OCI-LY1 (cell line): Measurements from ENCODE around the gene DEF6.

Experiments used
- EZH2 ChIP-seq: fragments of 200-600 bp; sonication (generic), shearing (Covaris generic); IDR thresholded peaks from 2 replicates; pipeline ENCODE4 v1.8.0; 2017; ENCODE audit warnings: borderline replicate concordance, mixed run types, mild to moderate bottlenecking, antibody characterized with exemption, low read length, moderate library complexity, mixed read lengths
- TF ChIP-seq, protein P1 (sequence below): fragments of 200-600 bp; sonication (generic), shearing (Covaris generic); IDR thresholded peaks from 2 replicates; pipeline ENCODE4 v1.5.1; 2017; ENCODE audit warnings: mild to moderate bottlenecking, antibody characterized with exemption, low read length, moderate library complexity, mixed read lengths

DNA sequence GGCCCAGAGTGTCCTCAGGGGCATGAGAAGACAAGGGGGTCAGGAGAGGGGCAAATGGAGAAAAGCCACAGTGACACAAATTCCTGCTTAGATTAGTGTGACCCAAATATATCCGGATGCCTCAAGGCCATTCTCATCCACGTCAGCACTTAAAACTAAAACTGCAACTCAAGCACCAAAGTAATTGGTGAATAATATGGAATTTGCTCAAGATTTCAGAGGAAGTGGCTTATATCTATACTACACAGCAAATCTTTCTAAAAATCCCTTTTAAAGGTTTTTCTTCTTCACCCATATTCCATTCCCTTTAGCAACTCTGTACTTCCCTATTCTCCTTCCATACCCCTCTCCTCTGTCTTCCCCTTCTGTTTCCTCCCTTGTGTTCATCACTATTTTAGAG lies 15.2 kb downstream of the DEF6 start:
- TF ChIP-seq, protein P1, sequence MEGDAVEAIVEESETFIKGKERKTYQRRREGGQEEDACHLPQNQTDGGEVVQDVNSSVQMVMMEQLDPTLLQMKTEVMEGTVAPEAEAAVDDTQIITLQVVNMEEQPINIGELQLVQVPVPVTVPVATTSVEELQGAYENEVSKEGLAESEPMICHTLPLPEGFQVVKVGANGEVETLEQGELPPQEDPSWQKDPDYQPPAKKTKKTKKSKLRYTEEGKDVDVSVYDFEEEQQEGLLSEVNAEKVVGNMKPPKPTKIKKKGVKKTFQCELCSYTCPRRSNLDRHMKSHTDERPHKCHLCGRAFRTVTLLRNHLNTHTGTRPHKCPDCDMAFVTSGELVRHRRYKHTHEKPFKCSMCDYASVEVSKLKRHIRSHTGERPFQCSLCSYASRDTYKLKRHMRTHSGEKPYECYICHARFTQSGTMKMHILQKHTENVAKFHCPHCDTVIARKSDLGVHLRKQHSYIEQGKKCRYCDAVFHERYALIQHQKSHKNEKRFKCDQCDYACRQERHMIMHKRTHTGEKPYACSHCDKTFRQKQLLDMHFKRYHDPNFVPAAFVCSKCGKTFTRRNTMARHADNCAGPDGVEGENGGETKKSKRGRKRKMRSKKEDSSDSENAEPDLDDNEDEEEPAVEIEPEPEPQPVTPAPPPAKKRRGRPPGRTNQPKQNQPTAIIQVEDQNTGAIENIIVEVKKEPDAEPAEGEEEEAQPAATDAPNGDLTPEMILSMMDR, result no peak
- TF ChIP-seq EZH2, result no peak
